ENCODE data around the gene ROBO1.

GRCh38 chr3:79184251-79184650 is 583.5 kb downstream of the ROBO1 start:
- no peak for TF ChIP-seq CTCF (IDR thresholded peaks at IDR 0.05; ENCODE audit: insufficient read depth, low read depth, low read length)
- TF ChIP-seq EZH2 (IDR thresholded peaks at IDR 0.05; ENCODE audit: insufficient read depth, low read length): no peak
